ENCODE data around the gene RAB18. TPM values are rescaled to one million over a fixed set of nuclear protein-coding genes. Genes with fewer than 3 reads are reported as not detected.
A peak's percentile ranks its signal among the peaks of the same experiment; 100 is the strongest.
"Not testable (repeated sequence)": the region's sequence is repeated elsewhere in the genome, so short reads cannot be mapped to it uniquely, and the experiment has no call there.

The RAB18 gene
- polyA plus RNA-seq (2014; cell fraction: cytosol; rRNA removed): 15.9 and 16.8 TPM in 2 replicates
- 15.5 and 16.4 TPM in 2 replicates for polyA plus RNA-seq (2014; cell fraction: nucleus; rRNA removed)

GRCh38 chr10:27504007-27504807 is at the start of gene RAB18:
RAB18 (plus strand) TSS chr10:27504304; CDS start chr10:27504370, 66 bp downstream.
- peak; percentile 96 for DNase-seq (ENCODE audit: low spot score)

- no peak for DNase-seq (ENCODE audit: low spot score)
These were observed 49.3 kb upstream of the RAB18 start for GRCh38 chr10:27454837-27455236.

- no peak for DNase-seq (ENCODE audit: low spot score)
These were observed 46.7 kb upstream of the RAB18 start for GRCh38 chr10:27457261-27457945.

- no peak for DNase-seq (ENCODE audit: low spot score)
These were observed 46.1 kb upstream of the RAB18 start for GRCh38 chr10:27457966-27458365.

GRCh38 chr10:27461312-27461711 is 42.8 kb upstream of the RAB18 start:
- DNase-seq (ENCODE audit: low spot score): no peak

- DNase-seq (ENCODE audit: low spot score): no peak
These were observed 40.1 kb upstream of the RAB18 start for GRCh38 chr10:27463961-27464360.

GRCh38 chr10:27464993-27465392 is 39.1 kb upstream of the RAB18 start:
- DNase-seq (ENCODE audit: low spot score): no peak

- DNase-seq (ENCODE audit: low spot score): not testable (repeated sequence)
These were observed 38.5 kb upstream of the RAB18 start for GRCh38 chr10:27465596-27465995.

GRCh38 chr10:27470885-27471284 is 33.2 kb upstream of the RAB18 start:
- DNase-seq (ENCODE audit: low spot score): no peak

- no peak for DNase-seq (ENCODE audit: low spot score)
These were observed 29.4 kb upstream of the RAB18 start for GRCh38 chr10:27474741-27475140.

- DNase-seq (ENCODE audit: low spot score): no peak
These were observed 25.1 kb upstream of the RAB18 start for GRCh38 chr10:27479016-27479415.

- no peak for DNase-seq (ENCODE audit: low spot score)
These were observed 22.6 kb upstream of the RAB18 start for GRCh38 chr10:27481486-27481885.

- DNase-seq (ENCODE audit: low spot score): no peak
These were observed 20.8 kb upstream of the RAB18 start for GRCh38 chr10:27482984-27483956.

- no peak for DNase-seq (ENCODE audit: low spot score)
These were observed 18.7 kb upstream of the RAB18 start for GRCh38 chr10:27485368-27485767.

- no peak for DNase-seq (ENCODE audit: low spot score)
These were observed 18.1 kb upstream of the RAB18 start for GRCh38 chr10:27485986-27486385.

- DNase-seq (ENCODE audit: low spot score): no peak
These were observed 13.3 kb upstream of the RAB18 start for GRCh38 chr10:27490807-27491206.

GRCh38 chr10:27494116-27494805 is 9.8 kb upstream of the RAB18 start:
- DNase-seq (ENCODE audit: low spot score): no peak

GRCh38 chr10:27496137-27496536 is 8.0 kb upstream of the RAB18 start:
- no peak for DNase-seq (ENCODE audit: low spot score)

GRCh38 chr10:27500096-27500495 is 4.0 kb upstream of the RAB18 start:
- no peak for DNase-seq (ENCODE audit: low spot score)

GRCh38 chr10:27500886-27501285 is 3.2 kb upstream of the RAB18 start:
- DNase-seq (ENCODE audit: low spot score): no peak

GRCh38 chr10:27503498-27504006 is 552 bp upstream of the RAB18 start:
- DNase-seq (ENCODE audit: low spot score): no peak
